ENCODE results near the gene MZF1. TPM values are rescaled to one million over a fixed set of nuclear protein-coding genes. Genes with fewer than 3 reads are reported as not detected.

Gene MZF1
- total and polyA plus RNA-seq, 12 donors = 8.7 to 152 (median 33.2) TPM

DNA sequence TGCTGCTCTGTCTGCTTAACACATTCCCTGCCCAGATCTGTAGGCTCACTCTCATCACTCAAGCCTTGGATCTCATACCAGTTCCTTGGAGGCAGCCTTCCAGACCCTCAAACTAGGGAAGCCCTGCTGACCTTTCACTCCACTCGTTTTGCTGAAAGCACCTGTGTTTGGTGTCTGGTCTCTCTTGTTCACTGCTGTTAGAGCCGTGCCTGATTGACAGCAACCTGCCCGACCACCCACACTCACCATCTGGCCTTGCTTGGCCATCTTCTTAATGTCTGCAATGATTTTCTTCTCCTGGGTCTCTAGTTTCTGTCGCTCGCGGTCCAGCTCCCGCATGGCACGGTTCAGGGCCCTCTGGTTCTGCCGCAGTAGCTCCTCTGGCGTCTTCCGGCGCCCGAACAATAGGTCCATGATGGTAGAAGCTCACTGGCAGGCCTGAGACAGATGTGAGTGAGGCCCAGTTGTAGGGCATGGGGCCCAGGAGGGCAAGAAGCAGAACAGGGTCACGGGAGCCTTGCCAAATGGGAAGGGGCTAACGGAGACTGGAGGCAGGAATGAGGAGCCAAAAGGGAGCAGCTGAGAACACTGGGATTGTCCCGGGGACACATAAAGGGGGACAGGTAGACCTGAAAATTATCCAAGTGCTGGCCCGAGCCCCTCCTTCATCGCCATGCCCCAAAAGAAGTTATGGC lies 19.2 kb downstream of the MZF1 start:
- peaks cover 29 to 38% of the 10 kb centered on the region in 2 donors for H3K4me1 ChIP-seq (replicated peaks in 1 of 2)
- H3K4me3 ChIP-seq = peak overlapping the region; percentile 42 to 74 (median 65)
- intact Hi-C loops (cut with DNase I) = no loop called here
- 22 to 25% (median 23%) methylated on average over 18 of the region's 18 CpGs for WGBS, 4 donors
- TF ChIP-seq POLR2A (IDR thresholded peaks at IDR 0.05) = no peak
- TF ChIP-seq, protein P1, sequence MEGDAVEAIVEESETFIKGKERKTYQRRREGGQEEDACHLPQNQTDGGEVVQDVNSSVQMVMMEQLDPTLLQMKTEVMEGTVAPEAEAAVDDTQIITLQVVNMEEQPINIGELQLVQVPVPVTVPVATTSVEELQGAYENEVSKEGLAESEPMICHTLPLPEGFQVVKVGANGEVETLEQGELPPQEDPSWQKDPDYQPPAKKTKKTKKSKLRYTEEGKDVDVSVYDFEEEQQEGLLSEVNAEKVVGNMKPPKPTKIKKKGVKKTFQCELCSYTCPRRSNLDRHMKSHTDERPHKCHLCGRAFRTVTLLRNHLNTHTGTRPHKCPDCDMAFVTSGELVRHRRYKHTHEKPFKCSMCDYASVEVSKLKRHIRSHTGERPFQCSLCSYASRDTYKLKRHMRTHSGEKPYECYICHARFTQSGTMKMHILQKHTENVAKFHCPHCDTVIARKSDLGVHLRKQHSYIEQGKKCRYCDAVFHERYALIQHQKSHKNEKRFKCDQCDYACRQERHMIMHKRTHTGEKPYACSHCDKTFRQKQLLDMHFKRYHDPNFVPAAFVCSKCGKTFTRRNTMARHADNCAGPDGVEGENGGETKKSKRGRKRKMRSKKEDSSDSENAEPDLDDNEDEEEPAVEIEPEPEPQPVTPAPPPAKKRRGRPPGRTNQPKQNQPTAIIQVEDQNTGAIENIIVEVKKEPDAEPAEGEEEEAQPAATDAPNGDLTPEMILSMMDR (IDR thresholded peaks at IDR 0.05) = no peak
- H3K36me3 ChIP-seq (replicated peaks in 1 of 2) = peaks cover 0 to 60% of the 10 kb centered on the region in 2 donors
- no peaks in the 10 kb centered on the region for H3K9me3 ChIP-seq (replicated peaks in 1 of 3)
- H3K27me3 ChIP-seq = no peaks in the 10 kb centered on the region
- H3K27ac ChIP-seq = peak overlapping the region; percentile 83 to 100 (median 96)
- peak in 4 of 7 donors; percentile 41 to 75 (median 52) for DNase-seq

DNA sequence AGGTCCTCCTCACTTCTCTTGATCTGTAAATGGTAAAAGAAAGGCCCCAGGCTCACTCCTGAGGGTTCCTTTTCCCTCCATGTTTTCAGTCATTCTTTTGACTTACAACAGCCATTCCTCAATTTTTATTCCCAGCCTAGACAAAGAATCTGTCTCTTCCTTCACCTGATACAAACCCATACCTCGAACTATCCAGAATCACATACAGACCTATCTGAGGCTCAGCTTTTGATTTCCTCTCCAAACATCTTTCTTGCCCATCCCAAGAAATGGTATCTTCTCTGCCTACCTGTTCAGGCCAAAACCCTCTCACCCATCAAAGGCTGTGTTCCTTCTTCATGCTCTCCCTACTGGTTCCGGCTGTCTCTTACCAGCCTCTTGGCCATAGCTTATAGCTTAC lies 20.5 kb downstream of the MZF1 start:
- Histone ChIP-seq H3K36me3 (replicated peaks in 1 of 2) (peaks cover 0 to 73% of the 10 kb centered on the region in 2 donors), H3K27me3 (no peaks in the 10 kb centered on the region), H3K9me3 (replicated peaks in 1 of 3) (no peaks in the 10 kb centered on the region), H3K27ac (no peak overlapping the region), H3K4me1 (replicated peaks in 1 of 2) (peaks cover 29 to 38% of the 10 kb centered on the region in 2 donors), H3K4me3 (no peak overlapping the region)
- DNase-seq = no peak
- intact Hi-C loops (cut with DNase I) = no loop called here
- 85 to 94% (median 91%) methylated on average over 2 of the region's 2 CpGs for WGBS, 4 donors
- TF ChIP-seq POLR2A (IDR thresholded peaks at IDR 0.05) = no peak
- TF ChIP-seq, protein P1 (IDR thresholded peaks at IDR 0.05) = no peak

DNA sequence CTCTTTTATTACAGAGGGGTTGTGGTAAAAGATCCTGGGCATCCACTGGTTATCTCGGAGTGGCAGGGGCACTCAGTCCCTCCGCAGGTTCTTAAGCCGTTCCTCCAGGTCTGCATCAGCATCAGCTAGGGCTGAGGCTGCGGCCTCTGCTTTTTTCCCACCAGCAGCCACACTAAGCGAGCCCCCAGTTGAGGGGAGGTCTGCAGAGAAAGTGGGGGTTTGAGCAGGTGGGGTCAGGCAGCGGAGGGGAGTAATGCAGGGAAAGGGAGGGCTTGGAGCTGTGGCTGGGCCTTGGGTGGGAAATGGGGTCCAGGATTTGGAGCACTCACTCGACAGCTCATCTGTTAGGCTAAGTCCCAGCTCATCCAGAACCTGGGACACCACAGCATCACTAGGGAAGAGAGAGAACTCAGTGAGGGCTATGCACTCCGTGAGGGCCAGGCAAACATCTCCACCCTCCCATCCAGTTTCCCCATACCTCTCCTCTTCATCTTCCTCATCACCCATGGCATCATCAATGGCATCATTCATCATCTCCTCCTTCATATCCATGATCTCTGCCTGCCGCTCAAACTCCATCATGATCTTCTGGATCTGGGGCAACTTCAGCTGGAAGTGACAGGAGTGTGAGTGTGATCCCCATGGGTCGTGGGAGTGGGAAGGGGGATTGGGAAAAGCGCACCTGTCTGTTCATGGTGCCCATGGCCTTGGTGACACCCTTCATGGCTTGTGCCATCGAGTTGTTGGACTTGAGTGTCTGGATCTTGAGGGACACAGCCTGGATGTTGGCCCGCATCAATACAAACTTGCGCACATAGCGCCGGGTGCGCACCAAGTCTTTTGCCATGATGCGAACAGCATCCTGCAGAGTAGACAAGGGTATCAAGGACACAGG lies 21.3 kb downstream of the MZF1 start:
- TF ChIP-seq POLR2A (IDR thresholded peaks at IDR 0.05) = no peak
- TF ChIP-seq, protein P1 (IDR thresholded peaks at IDR 0.05) = no peak
- peaks cover 0 to 79% of the 10 kb centered on the region in 2 donors for H3K36me3 ChIP-seq (replicated peaks in 1 of 2)
- peak in 2 of 7 donors; percentile 29 to 52 for DNase-seq
- intact Hi-C loops (cut with DNase I) = no loop called here
- H3K4me3 ChIP-seq = no peak overlapping the region
- WGBS, 4 donors = 92 to 95% (median 95%) methylated on average over 13 to 18 of the region's 18 CpGs
- H3K4me1 ChIP-seq (replicated peaks in 1 of 2) = peaks cover 22 to 40% of the 10 kb centered on the region in 2 donors
- no peak overlapping the region for H3K27ac ChIP-seq
- H3K27me3 ChIP-seq = no peaks in the 10 kb centered on the region
- no peaks in the 10 kb centered on the region for H3K9me3 ChIP-seq (replicated peaks in 1 of 3)

DNA sequence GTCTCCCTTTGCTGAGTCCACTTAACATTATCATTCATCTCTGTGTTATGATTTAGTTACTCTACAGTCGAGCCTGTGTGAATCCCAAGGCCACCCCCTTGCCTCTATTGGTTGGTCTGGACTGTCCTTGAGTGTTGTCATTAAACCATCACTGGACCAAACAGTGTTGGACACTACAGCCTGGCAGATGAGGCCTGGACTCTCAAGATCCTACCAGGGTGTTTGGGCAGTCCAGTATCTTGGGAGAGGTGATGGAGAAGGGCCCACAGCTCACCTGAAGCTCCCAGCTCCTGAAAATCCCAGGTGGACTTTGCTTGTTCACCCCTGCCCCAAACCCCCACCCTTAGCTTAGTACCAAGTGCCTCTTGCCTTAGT lies 22.0 kb downstream of the MZF1 start:
- intact Hi-C loops (cut with DNase I) = no loop called here
- peak in 1 of 7 donors; percentile 53 for DNase-seq
- Histone ChIP-seq H3K36me3 (replicated peaks in 1 of 2) (peaks cover 0 to 72% of the 10 kb centered on the region in 2 donors), H3K9me3 (replicated peaks in 1 of 3) (no peaks in the 10 kb centered on the region), H3K4me1 (replicated peaks in 1 of 2) (peaks cover 26 to 40% of the 10 kb centered on the region in 2 donors), H3K27me3 (no peaks in the 10 kb centered on the region), H3K4me3 (no peak overlapping the region), H3K27ac (no peak overlapping the region)
- WGBS, 4 donors = 14 to 17% (median 15%) methylated on average over 1 of the region's 1 CpG
- TF ChIP-seq, protein P1 (IDR thresholded peaks at IDR 0.05) = no peak
- no peak for TF ChIP-seq POLR2A (IDR thresholded peaks at IDR 0.05)

All from adrenal gland (tissue), 12 donors.